GM12878 (cell line): Measurements from ENCODE around the gene RETREG2. TPM values are rescaled to one million over a fixed set of nuclear protein-coding genes. Genes with fewer than 3 reads are reported as not detected.

Experiments
- ATAC-seq: fragments of 200-7000 bp; cut with Tn5 transposase; 3 replicates; pipeline ENCODE4 v1.9.1; 2020; ENCODE audit warnings: mild to moderate bottlenecking, moderate library complexity
- BruUV-seq: library from RNA; stranded (reverse); fragments of 400-500 nt; replicated peaks from 2 replicates; lab custom pipeline; 2021; lab: Mats Ljungman, UMichigan
- CTCF ChIA-PET: fragments of 300-600 bp; sonication (Branson Sonifier 250); formaldehyde crosslinking; extraction: SDS; loops from one replicate; lab custom pipeline; 2021; ENCODE audit warnings: inconsistent platforms; lab: Yijun Ruan, JAX
- POLR2A ChIA-PET: fragments of 350-600 bp; formaldehyde crosslinking; extraction: SDS; loops from one replicate; lab custom pipeline; 2021; ENCODE audit warnings: inconsistent platforms; lab: Charles Lee
- RAD21 ChIA-PET: fragments of 300-600 bp; sonication (Branson Sonifier 250); formaldehyde crosslinking; loops from one replicate; lab custom pipeline; 2023; ENCODE audit warnings: antibody characterized with exemption; ENCODE audit not compliant: unreplicated experiment; lab: Charles Lee
- SMC1A ChIA-PET: fragments of 300-600 bp; sonication (Branson Sonifier 250); formaldehyde crosslinking; loops from one replicate; lab custom pipeline; 2023; ENCODE audit not compliant: unreplicated experiment, uncharacterized antibody; lab: Charles Lee
- DNase-seq: peaks from one replicate; pipeline ENCODE4 v3.0.0-alpha.2; 2011; ENCODE audit warnings: low read depth, low spot score
- FAIRE-seq: peaks from 3 replicates; lab custom pipeline; 2011; peaks lifted over from hg19 to GRCh38; lab: Jason Lieb, UNC
- H2AFZ ChIP-seq: 2 replicates; pipeline ENCODE4 v1.6.0; 2011; ENCODE audit warnings: low read depth, low read length, control low read depth; ENCODE audit not compliant: control insufficient read depth
- H3K27ac ChIP-seq: 2 replicates; pipeline ENCODE4 v1.5.1; 2011; ENCODE audit warnings: control low read depth; ENCODE audit not compliant: control insufficient read depth, insufficient read depth
- H3K27me3 ChIP-seq, 2 experiments: replicated peaks in 1 of 2; 2 replicates each; pipeline versions ENCODE4 v1.6.0 to v1.6.1; 2011; ENCODE audit warnings: low read length in 1 of 2; ENCODE audit not compliant: control insufficient read depth in 2 of 2, insufficient read depth in 2 of 2
- H3K36me3 ChIP-seq, 2 experiments: 2 replicates each; pipeline ENCODE4 v1.5.1; 2011; ENCODE audit warnings: low read length in 1 of 2; ENCODE audit not compliant: control insufficient read depth in 2 of 2, insufficient read depth in 2 of 2
- H3K4me1 ChIP-seq: 2 replicates; pipeline ENCODE4 v1.6.1; 2011; ENCODE audit warnings: mild to moderate bottlenecking, low read length, moderate library complexity, mixed read lengths; ENCODE audit not compliant: control insufficient read depth, insufficient read depth
- H3K4me2 ChIP-seq: 2 replicates; pipeline ENCODE4 v1.6.0; 2011; ENCODE audit warnings: control low read depth; ENCODE audit not compliant: control insufficient read depth, insufficient read depth
- H3K4me3 ChIP-seq: fragments of 200-600 bp; sonication (generic); 2 replicates; pipeline ENCODE4 v1.5.1; 2016
- H3K79me2 ChIP-seq: 2 replicates; pipeline ENCODE4 v1.6.0; 2011; ENCODE audit warnings: low read length; ENCODE audit not compliant: control insufficient read depth, insufficient read depth
- H3K9ac ChIP-seq: 2 replicates; pipeline ENCODE4 v1.8.0; 2011; ENCODE audit warnings: low read length, control low read depth, mixed read lengths; ENCODE audit not compliant: control insufficient read depth, insufficient read depth
- H3K9me3 ChIP-seq: replicated peaks from 3 replicates; pipeline ENCODE4 v1.5.1; 2011; ENCODE audit warnings: mild to moderate bottlenecking, low read length; ENCODE audit not compliant: control insufficient read depth, insufficient read depth
- H4K20me1 ChIP-seq: 2 replicates; pipeline ENCODE4 v1.6.0; 2011; ENCODE audit not compliant: control insufficient read depth, insufficient read depth
- KAT2A ChIP-seq: conservative IDR thresholded peaks from 2 replicates; pipeline ENCODE4 v1.6.1; 2011; ENCODE audit warnings: low read depth, low read length; ENCODE audit not compliant: control insufficient read depth
- WGBS: methylation state at CpG from one replicate; pipeline ENCODE4 v1.1.6; 2016; ENCODE audit warnings: low lambda C conversion rate; ENCODE audit not compliant: insufficient replicate concordance, insufficient coverage; ENCODE audit errors: missing lambda C conversion rate; 5-methylcytosine and 5-hydroxymethylcytosine counted together
- in situ Hi-C: fragments of 300-500 bp; cut with MboI; formaldehyde crosslinking; loops from 9 replicates; pipeline ENCODE4 v1.14.3; 2018; ENCODE audit warnings: mixed read lengths
- intact Hi-C: fragments of 100-400 bp; cut with micrococcal nuclease; formaldehyde crosslinking; loops from one replicate; pipeline ENCODE4 v1.14.2; 2022; ENCODE audit not compliant: unreplicated experiment
- polyA plus RNA-seq, 11 experiments: library from polyadenylated mRNA; depleted of rRNA in 4 of 11; unstranded in 6 of 11; stranded (reverse) in 5 of 11; fragments of >200 nt; fragmentation: Nextera tagmentation in 4 of 11; fragmentation: Illumina TruSeq in 1 of 11; extraction: Ambion mirVana in 4 of 11; extraction: Trizol in 1 of 11; gene quantifications; 1 replicate in 1 of 11; 2 replicates in 10 of 11; pipeline versions ENCODE4 v1.2.1 to v1.2.3, GENCODE V29; 2011 to 2016; ENCODE audit warnings: inconsistent platforms in 2 of 11, missing spikeins in 2 of 11, low read depth in 1 of 11
- total RNA-seq, 4 experiments: library from RNA; depleted of rRNA in 3 of 4; stranded (reverse); fragments of >200 nt in 3 of 4; fragmentation: Illumina TruSeq in 1 of 4; extraction: Trizol in 1 of 4; gene quantifications; 2 replicates each; pipeline versions ENCODE4 v1.2.1 to v1.2.3, GENCODE V29; 2013 to 2021

The RETREG2 gene
- total and polyA plus RNA-seq, 10 of the 15 experiments (the other 5 are each of a cell fraction or from before 2014, with no cell fraction given): 10.1 to 72.0 (median 28.3) TPM

DNA sequence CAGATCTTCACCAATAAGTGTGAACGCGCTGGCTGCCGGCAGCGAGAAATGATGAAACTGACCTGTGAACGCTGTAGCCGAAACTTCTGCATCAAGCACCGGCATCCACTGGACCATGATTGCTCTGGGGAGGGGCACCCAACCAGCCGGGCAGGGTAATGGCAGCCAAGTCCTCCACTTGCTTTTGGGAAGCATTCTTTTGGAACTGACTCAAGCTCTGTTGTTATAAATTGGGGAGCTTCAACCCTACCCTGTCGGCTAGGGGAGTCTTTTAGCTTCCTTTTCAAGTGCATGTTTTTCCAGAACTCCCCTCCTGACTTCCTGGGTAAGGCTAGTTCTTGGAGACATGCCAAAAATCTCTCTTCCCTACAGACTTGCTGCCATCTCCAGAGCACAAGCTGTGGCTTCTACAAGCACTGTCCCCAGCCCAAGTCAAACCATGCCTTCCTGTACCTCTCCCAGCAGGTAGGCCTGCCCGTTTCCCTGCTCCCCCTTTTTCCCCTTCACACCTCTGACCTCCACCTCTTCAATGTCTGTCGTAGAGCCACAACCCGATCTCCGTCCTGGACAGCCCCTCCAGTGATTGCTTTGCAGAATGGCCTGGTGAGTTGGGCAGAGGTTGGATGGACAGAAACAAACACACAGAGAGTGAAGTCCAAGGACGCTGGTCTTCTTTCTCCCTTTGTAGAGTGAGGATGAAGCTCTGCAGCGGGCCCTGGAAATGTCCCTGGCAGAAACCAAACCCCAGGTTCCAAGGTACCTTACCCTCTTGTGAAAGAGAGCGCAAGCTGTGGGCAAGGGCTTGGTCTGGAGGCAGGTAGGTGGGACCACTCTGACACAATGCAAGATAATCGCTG is 30.0 kb downstream of the RETREG2 start:
- H3K4me3 ChIP-seq: no peak overlapping the region
- CTCF ChIA-PET: interaction anchor here (1.0 to 2.2 kb wide), 4 partner anchors 37 to 87 kb away, joined by 3 to 13 read pairs (median 6); partner anchors contain the start of gene NHEJ1
- intact Hi-C loops: loop anchor here (2.0 to 5.0 kb wide), 2 partner anchors 31 to 69 kb away; partner anchors contain the start of genes CNPPD1 and DNAJB2
- no peaks in the 10 kb centered on the region for H3K27me3 ChIP-seq
- H2AFZ ChIP-seq: no peak overlapping the region
- POLR2A ChIA-PET: interaction anchor here (0.5 to 4.0 kb wide), 9 partner anchors 9 to 685 kb away, joined by 3 to 47 read pairs (median 6); partner anchors contain the start of genes ABCB6, ANKZF1, ATG9A and CNPPD1
- no peak for FAIRE-seq
- H3K27ac ChIP-seq: no peak overlapping the region
- H4K20me1 ChIP-seq: no peaks in the 10 kb centered on the region
- RAD21 ChIA-PET: interaction anchor here (2.5 to 2.9 kb wide), 2 partner anchors 32 to 37 kb away, joined by 12 to 21 read pairs; partner anchors contain the start of genes CNPPD1 and SLC23A3
- no peak overlapping the region; the same call in 1 of the 2 replicates for H3K4me2 ChIP-seq
- H3K36me3 ChIP-seq: peaks cover 0 to 9% of the 10 kb centered on the region in 2 experiments; a peak in 2 of 4 replicates
- in situ Hi-C loops: loop anchor here (5.0 kb wide), 1 partner anchor 36 kb away; the partner anchor contains the start of gene SLC23A3
- no peaks in the 10 kb centered on the region for H3K9me3 ChIP-seq
- DNase-seq: no peak
- H3K4me1 ChIP-seq: peaks cover 8% of the 10 kb centered on the region
- no peak overlapping the region for H3K9ac ChIP-seq
- no peaks in the 10 kb centered on the region; the same call in 1 of the 2 replicates for H3K79me2 ChIP-seq
- 85% methylated on average over 17 of the region's 17 CpGs for WGBS
- TF ChIP-seq KAT2A: no peak
- BruUV-seq: no TSS peak
- ATAC-seq: no peak
- SMC1A ChIA-PET: interaction anchor here (0.7 to 3.1 kb wide), 5 partner anchors 32 to 87 kb away, joined by 3 to 14 read pairs (median 4); partner anchors contain the start of genes CNPPD1, GLB1L and STK16
